A549 (cell line): ENCODE data around the gene TEX52. TPM values are rescaled to one million over a fixed set of nuclear protein-coding genes. Genes with fewer than 3 reads are reported as not detected.

ENCODE experiments used
- ATAC-seq, 2 experiments: fragments of 200-7000 bp in 1 of 2; fragments of >200 bp in 1 of 2; cut with Nextera tagmentation in 1 of 2; cut with Tn5 transposase in 1 of 2; 3 replicates each; pipeline versions ENCODE4 v1.8.0 to v1.9.1; 2018 to 2020; ENCODE audit warnings: mild to moderate bottlenecking in 1 of 2, moderate library complexity in 1 of 2
- CTCF ChIA-PET: fragments of 300-600 bp; sonication (Branson Sonifier 250); formaldehyde crosslinking; extraction: SDS; loops from one replicate; lab custom pipeline; 2021; ENCODE audit warnings: antibody characterized with exemption, inconsistent platforms; lab: Yijun Ruan, JAX
- POLR2A ChIA-PET: fragments of 350-600 bp; formaldehyde crosslinking; extraction: SDS; loops from one replicate; lab custom pipeline; 2021; ENCODE audit warnings: antibody characterized with exemption, inconsistent platforms; lab: Yijun Ruan, JAX
- DNase-seq, 2 experiments: peaks; one replicate each; pipeline versions ENCODE4 v3.0.0 to v3.0.0-alpha.2; 2011 to 2016; ENCODE audit warnings: low read depth in 1 of 2, low spot score in 1 of 2
- FAIRE-seq: peaks from 2 replicates; lab custom pipeline; 2011; peaks lifted over from hg19 to GRCh38; lab: Jason Lieb, UNC
- H3K27ac ChIP-seq, 2 experiments: fragments of >200 bp; sonication (Bioruptor Twin); formaldehyde crosslinking; 3 replicates each; pipeline ENCODE4 v1.5.1; 2016 to 2017
- H3K4me1 ChIP-seq: fragments of >200 bp; sonication (Bioruptor Twin); formaldehyde crosslinking; 3 replicates; pipeline ENCODE4 v1.6.1; 2016
- H3K4me2 ChIP-seq: fragments of >200 bp; sonication (Bioruptor Twin); formaldehyde crosslinking; 3 replicates; pipeline ENCODE4 v1.6.1; 2016
- H3K4me3 ChIP-seq: fragments of >200 bp; sonication (Bioruptor Twin); formaldehyde crosslinking; 3 replicates; pipeline ENCODE4 v1.5.1; 2016
- H3K9me3 ChIP-seq: fragments of >200 bp; sonication (Bioruptor Twin); formaldehyde crosslinking; 3 replicates; pipeline ENCODE4 v1.6.1; 2016
- ATOH8 ChIP-seq: fragments of 250-450 bp; sonication (Bioruptor Pico); IDR thresholded peaks from 2 replicates; pipeline ENCODE4 v1.5.0; 2020; ENCODE audit warnings: low read depth, mild to moderate bottlenecking, moderate library complexity
- BCL3 ChIP-seq: fragments of >200 bp; sonication (Bioruptor Twin); formaldehyde crosslinking; IDR thresholded peaks from 3 replicates; pipeline ENCODE4 v1.6.1; 2016
- CBX2 ChIP-seq: fragments of 200-600 bp; sonication (generic); IDR thresholded peaks from 2 replicates; pipeline ENCODE4 v1.6.1; 2016; ENCODE audit warnings: low read depth, mild to moderate bottlenecking, borderline replicate concordance
- CBX8 ChIP-seq: fragments of 200-600 bp; sonication (generic); IDR thresholded peaks from 2 replicates; pipeline ENCODE4 v1.6.1; 2016
- CHD2 ChIP-seq: fragments of 150-350 bp; IDR thresholded peaks from 2 replicates; pipeline ENCODE4 v1.6.1; 2014; ENCODE audit warnings: low read length; ENCODE audit not compliant: partially characterized antibody
- CHD4 ChIP-seq: fragments of 200-600 bp; sonication (generic); IDR thresholded peaks from 2 replicates; pipeline ENCODE4 v1.6.1; 2016; ENCODE audit warnings: antibody characterized with exemption, mild to moderate bottlenecking, borderline replicate concordance
- CTCF ChIP-seq: fragments of >200 bp; sonication (Bioruptor Twin); formaldehyde crosslinking; IDR thresholded peaks from 3 replicates; pipeline ENCODE4 v1.5.1; 2016
- FOSB ChIP-seq: fragments of 250-450 bp; sonication (Bioruptor Pico); IDR thresholded peaks from 2 replicates; pipeline ENCODE4 v1.5.0; 2020; ENCODE audit warnings: mild to moderate bottlenecking, moderate library complexity
- FOXS1 ChIP-seq: fragments of 250-450 bp; sonication (Bioruptor Pico); IDR thresholded peaks from 2 replicates; pipeline ENCODE4 v1.5.0; 2020; ENCODE audit warnings: mild to moderate bottlenecking, moderate library complexity
- HEYL ChIP-seq: fragments of 250-450 bp; sonication (Bioruptor Pico); IDR thresholded peaks from 2 replicates; pipeline ENCODE4 v1.8.0; 2021; ENCODE audit warnings: mild to moderate bottlenecking, moderate library complexity
- HOXB5 ChIP-seq: fragments of 250-450 bp; sonication (Bioruptor Pico); IDR thresholded peaks from 2 replicates; pipeline ENCODE4 v1.5.0; 2020; ENCODE audit warnings: mild to moderate bottlenecking, moderate library complexity
- JUNB ChIP-seq: fragments of >200 bp; sonication (Bioruptor Twin); formaldehyde crosslinking; IDR thresholded peaks from 2 replicates; pipeline ENCODE4 v1.6.1; 2016
- MAZ ChIP-seq: fragments of 150-350 bp; IDR thresholded peaks from 2 replicates; pipeline ENCODE4 v1.6.1; 2014; ENCODE audit warnings: antibody characterized with exemption, low read depth, low read length, borderline replicate concordance
- NR3C1 ChIP-seq: fragments of >200 bp; sonication (Bioruptor Twin); formaldehyde crosslinking; IDR thresholded peaks from 3 replicates; pipeline ENCODE4 v1.6.1; 2017
- POLR2A ChIP-seq: IDR thresholded peaks from 2 replicates; pipeline ENCODE4 v1.6.1; 2012; ENCODE audit warnings: mild to moderate bottlenecking, low read length
- RARB ChIP-seq: fragments of 250-450 bp; sonication (Bioruptor Pico); IDR thresholded peaks from 2 replicates; pipeline ENCODE4 v1.8.0; 2021; ENCODE audit warnings: mild to moderate bottlenecking, moderate library complexity
- RCOR1 ChIP-seq: fragments of 150-350 bp; IDR thresholded peaks from 2 replicates; pipeline ENCODE4 v1.6.1; 2014; ENCODE audit warnings: antibody characterized with exemption, low read length, low read depth
- RFX5 ChIP-seq: fragments of 450-650 bp; IDR thresholded peaks from 2 replicates; pipeline ENCODE4 v1.7.1; 2014; ENCODE audit warnings: antibody characterized with exemption, mild to moderate bottlenecking, moderate library complexity
- RNF2 ChIP-seq: fragments of 200-600 bp; sonication (generic); IDR thresholded peaks from 2 replicates; pipeline ENCODE4 v1.6.1; 2016; ENCODE audit warnings: low read depth, mild to moderate bottlenecking, antibody characterized with exemption, moderate library complexity, borderline replicate concordance
- TP53 ChIP-seq: fragments of 250-450 bp; sonication (Bioruptor Pico); IDR thresholded peaks from 2 replicates; pipeline ENCODE4 v1.5.0; 2021; ENCODE audit warnings: mild to moderate bottlenecking, moderate library complexity
- ZNF302 ChIP-seq: fragments of 250-450 bp; sonication (Bioruptor Pico); IDR thresholded peaks from 2 replicates; pipeline ENCODE4 v1.9.0; 2021; ENCODE audit warnings: inconsistent platforms, mild to moderate bottlenecking, moderate library complexity
- ZSCAN20 ChIP-seq: fragments of 250-450 bp; sonication (Bioruptor Pico); IDR thresholded peaks from 2 replicates; pipeline ENCODE4 v1.8.0; 2022; ENCODE audit warnings: mild to moderate bottlenecking, moderate library complexity
- WGBS: methylation state at CpG from one replicate; pipeline ENCODE4 v1.1.6; 2017; ENCODE audit errors: missing lambda C conversion rate; 5-methylcytosine and 5-hydroxymethylcytosine counted together
- polyA plus RNA-seq, 4 experiments: library from polyadenylated mRNA; depleted of rRNA in 3 of 4; stranded (reverse); fragments of >200 nt; fragmentation: RNase III in 1 of 4; extraction: RNeasy Plus Mini Kit Qiagen cat#74134 plus additional on column Dnase treatment in 1 of 4; gene quantifications; 2 replicates in 3 of 4; 3 replicates in 1 of 4; pipeline ENCODE4 v1.2.3, GENCODE V29; 2011 to 2017
- TF ChIP-seq, protein P1 (sequence below): fragments of 150-350 bp; IDR thresholded peaks from 2 replicates; pipeline ENCODE4 v1.6.1; 2014; ENCODE audit warnings: low read depth, mild to moderate bottlenecking, low read length

The TEX52 gene
- polyA plus RNA-seq, 2 of the 4 experiments (the other 2 are of a cell fraction), result not detected

GRCh38 chr12:2804393-2805142 lies 52.3 kb downstream of the TEX52 start:
- TF ChIP-seq, protein P1, sequence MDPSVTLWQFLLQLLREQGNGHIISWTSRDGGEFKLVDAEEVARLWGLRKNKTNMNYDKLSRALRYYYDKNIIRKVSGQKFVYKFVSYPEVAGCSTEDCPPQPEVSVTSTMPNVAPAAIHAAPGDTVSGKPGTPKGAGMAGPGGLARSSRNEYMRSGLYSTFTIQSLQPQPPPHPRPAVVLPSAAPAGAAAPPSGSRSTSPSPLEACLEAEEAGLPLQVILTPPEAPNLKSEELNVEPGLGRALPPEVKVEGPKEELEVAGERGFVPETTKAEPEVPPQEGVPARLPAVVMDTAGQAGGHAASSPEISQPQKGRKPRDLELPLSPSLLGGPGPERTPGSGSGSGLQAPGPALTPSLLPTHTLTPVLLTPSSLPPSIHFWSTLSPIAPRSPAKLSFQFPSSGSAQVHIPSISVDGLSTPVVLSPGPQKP, result no peak
- TF ChIP-seq POLR2A (no peak), NR3C1 (no peak), HEYL (CRISPR knock-in tag) (no peak), ZSCAN20 (no peak), RARB (CRISPR knock-in tag) (no peak), MAZ (no peak), FOXS1 (CRISPR knock-in tag) (no peak), CTCF (no peak), ATOH8 (CRISPR knock-in tag) (no peak), CBX2 (no peak), CHD4 (no peak), CHD2 (no peak), HOXB5 (no peak)
- FAIRE-seq (no peak), ATAC-seq (no peak), DNase-seq (no peak)
- WGBS, result 77% methylated on average over 5 of the region's 5 CpGs
- no peaks in the 10 kb centered on the region for H3K9me3 ChIP-seq
- POLR2A ChIA-PET, result no interaction called here
- CTCF ChIA-PET, result no interaction called here
- no peak overlapping the region for H3K4me2 ChIP-seq
- no peak overlapping the region for H3K27ac ChIP-seq
- H3K4me1 ChIP-seq, result no peaks in the 10 kb centered on the region
- H3K4me3 ChIP-seq, result no peak overlapping the region

DNA sequence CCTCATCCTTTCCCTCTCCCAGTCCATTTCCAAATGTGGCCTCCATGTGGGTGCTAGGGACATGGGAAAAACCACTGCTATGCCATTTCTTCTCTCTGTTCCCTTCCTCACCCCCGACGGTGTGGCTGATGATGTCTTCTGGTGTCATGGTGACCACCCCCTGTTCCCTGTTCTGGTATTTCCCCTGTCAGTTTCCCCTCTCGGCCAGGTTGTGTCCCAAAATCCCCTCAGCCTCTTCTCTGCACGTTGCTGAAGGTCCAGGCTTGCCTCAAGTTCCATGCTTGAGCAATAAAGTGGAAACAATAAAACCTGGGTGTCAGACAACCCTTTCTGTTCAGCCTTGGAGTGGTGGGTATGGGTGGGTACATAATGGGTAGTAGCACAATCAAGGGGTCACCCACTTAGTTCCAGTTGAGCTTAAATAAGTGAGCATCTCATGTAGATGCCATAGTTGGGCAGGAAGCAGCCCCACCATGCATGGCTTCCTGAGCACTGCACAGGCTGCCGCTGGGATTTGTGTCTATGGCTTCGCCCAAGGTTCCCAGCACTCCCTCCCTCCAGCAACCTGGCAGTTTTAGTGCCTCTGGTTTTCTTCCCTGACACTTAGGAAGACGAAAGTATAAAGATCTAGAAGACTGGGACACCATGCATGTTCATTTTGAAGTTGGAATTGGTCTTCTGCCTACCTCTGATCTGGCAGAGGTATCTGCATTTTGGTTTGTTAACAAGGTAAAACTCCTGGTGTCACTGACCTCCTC lies 53.0 kb downstream of the TEX52 start:
- no peak for ATAC-seq
- Histone ChIP-seq H3K9me3 (no peaks in the 10 kb centered on the region), H3K4me1 (no peaks in the 10 kb centered on the region), H3K27ac (no peak overlapping the region)
- POLR2A ChIA-PET, result no interaction called here
- no peak for TF ChIP-seq HOXB5
- no peak for TF ChIP-seq FOSB (CRISPR knock-in tag)
- TF ChIP-seq RFX5, result no peak
- no peak for TF ChIP-seq RCOR1
- no peak for TF ChIP-seq ZNF302 (CRISPR knock-in tag)
- no peak for TF ChIP-seq CTCF
- no peak for TF ChIP-seq FOXS1 (CRISPR knock-in tag)
- no peak for TF ChIP-seq JUNB
- no peak for TF ChIP-seq TP53 (CRISPR knock-in tag)
- TF ChIP-seq RNF2, result no peak
- TF ChIP-seq CBX8, result no peak
- no peak for TF ChIP-seq CBX2
- TF ChIP-seq BCL3, result no peak
- TF ChIP-seq, all 56 proteins: peak for 0
- Histone ChIP-seq H3K4me3 (no peak overlapping the region), H3K4me2 (no peak overlapping the region)
- CTCF ChIA-PET, result interaction anchor here (0.6 kb wide), 1 partner anchor 9 kb away, joined by 3 read pairs; the partner anchor contains the start of gene ITFG2
- no peak for FAIRE-seq
- DNase-seq, result no peak
- WGBS, result 86% methylated on average over 7 of the region's 7 CpGs
